Forelimb muscle (tissue), 1 donor: ENCODE results near the gene SSU72. TPM values are rescaled to one million over a fixed set of nuclear protein-coding genes. Genes with fewer than 3 reads are reported as not detected.
"Not testable (repeated sequence)": the region's sequence is repeated elsewhere in the genome, so short reads cannot be mapped to it uniquely, and the experiment has no call there.

Experiments used
- DNase-seq: peaks from one replicate; pipeline ENCODE4 v3.0.0-alpha.2; 2013; ENCODE audit warnings: low read depth
- polyA plus RNA-seq: library from polyadenylated mRNA; unstranded; fragments of 120-200 nt; gene quantifications from one replicate; pipeline ENCODE4 v1.2.1, GENCODE V29; 2013; ENCODE audit not compliant: insufficient read length

Gene SSU72
- polyA plus RNA-seq, 1 donor: 95.9 TPM

- DNase-seq: no peak
These were observed 14.5 kb downstream of the SSU72 start for GRCh38 chr1:1560178-1560577.

GRCh38 chr1:1559066-1559465 is 15.6 kb downstream of the SSU72 start:
- DNase-seq: no peak

- no peak for DNase-seq
These were observed 16.1 kb downstream of the SSU72 start for GRCh38 chr1:1558591-1558990.

- not testable (repeated sequence) for DNase-seq
These were observed 17.0 kb downstream of the SSU72 start for GRCh38 chr1:1557688-1558087.

- DNase-seq: not testable (repeated sequence)
These were observed 17.7 kb downstream of the SSU72 start for GRCh38 chr1:1556961-1557360.

- DNase-seq: no peak
These were observed 18.2 kb downstream of the SSU72 start for GRCh38 chr1:1556505-1556904.

GRCh38 chr1:1554926-1555915 is 19.4 kb downstream of the SSU72 start:
- DNase-seq: no peak

GRCh38 chr1:1554550-1554925 is 20.1 kb downstream of the SSU72 start:
- DNase-seq: no peak

GRCh38 chr1:1553821-1554494 is 20.7 kb downstream of the SSU72 start:
- DNase-seq: no peak

- no peak for DNase-seq
These were observed 22.4 kb downstream of the SSU72 start for GRCh38 chr1:1552263-1552639.

- DNase-seq: no peak
These were observed 23.0 kb downstream of the SSU72 start for GRCh38 chr1:1551524-1552262.

GRCh38 chr1:1550591-1551432 is 23.9 kb downstream of the SSU72 start:
- DNase-seq: no peak

GRCh38 chr1:1550087-1550486 is 24.6 kb downstream of the SSU72 start:
- no peak for DNase-seq

- no peak for DNase-seq
These were observed 26.1 kb downstream of the SSU72 start for GRCh38 chr1:1548591-1548990.

GRCh38 chr1:1547476-1547875 is 27.2 kb downstream of the SSU72 start:
- no peak for DNase-seq

- no peak for DNase-seq
These were observed 27.7 kb downstream of the SSU72 start for GRCh38 chr1:1547011-1547410.

- no peak for DNase-seq
These were observed 28.5 kb downstream of the SSU72 start for GRCh38 chr1:1545946-1546737.

- no peak for DNase-seq
These were observed 30.1 kb downstream of the SSU72 start for GRCh38 chr1:1544544-1544943.

- no peak for DNase-seq
These were observed 31.0 kb downstream of the SSU72 start for GRCh38 chr1:1543706-1544099.
